HCT116 (cell line): Measurements from ENCODE around the gene PRXL2C. TPM values are rescaled to one million over a fixed set of nuclear protein-coding genes. Genes with fewer than 3 reads are reported as not detected.

Experiments
- ATAC-seq: fragments of 200-7000 bp; cut with Tn5 transposase; 2 replicates; pipeline ENCODE4 v1.9.1; 2020; ENCODE audit warnings: mild to moderate bottlenecking, moderate library complexity
- BruUV-seq: library from RNA; stranded (reverse); fragments of 400-500 nt; replicated peaks from 2 replicates; lab custom pipeline; 2021; lab: Mats Ljungman, UMichigan
- CTCF ChIA-PET: fragments of 300-600 bp; sonication (Branson Sonifier 250); formaldehyde crosslinking; loops from one replicate; lab custom pipeline; 2021; ENCODE audit warnings: antibody characterized with exemption; lab: Charles Lee
- POLR2A ChIA-PET: fragments of 300-600, 350-600 bp; sonication (Branson Sonifier 250); formaldehyde crosslinking; loops from one replicate; lab custom pipeline; 2021; ENCODE audit warnings: antibody characterized with exemption; lab: Charles Lee
- RAD21 ChIA-PET, 2 experiments: fragments of 300-600 bp; sonication (Branson Sonifier 250); formaldehyde crosslinking; loops; one replicate each; lab custom pipeline; 2023; ENCODE audit warnings: low total read pairs in 2 of 2; ENCODE audit not compliant: uncharacterized antibody in 2 of 2, unreplicated experiment in 2 of 2, low non-redundant PET in 1 of 2; lab: Charles Lee
- DNase-seq: peaks from one replicate; pipeline ENCODE4 v3.0.0-alpha.2; 2010; ENCODE audit warnings: low read depth, low spot score
- H2AFZ ChIP-seq: fragments of 200-600 bp; shearing (Covaris generic), sonication (generic); 2 replicates; pipeline ENCODE4 v1.6.1; 2017; ENCODE audit warnings: low read depth, mixed run types, mixed read lengths, antibody characterized with exemption, low read length; ENCODE audit not compliant: poor library complexity, severe bottlenecking
- H3K27ac ChIP-seq: 2 replicates; pipeline ENCODE4 v1.5.1; 2012; ENCODE audit warnings: low read depth, low read length
- H3K27me3 ChIP-seq: fragments of 200-600 bp; sonication (generic); 2 replicates; pipeline ENCODE4 v1.6.1; 2016; ENCODE audit warnings: mixed run types, low read length, mixed read lengths; ENCODE audit not compliant: insufficient read depth
- H3K36me3 ChIP-seq, 2 experiments: fragments of 200-500 bp in 1 of 2; fragments of 200-600 bp in 1 of 2; sonication (Bioruptor generic) in 1 of 2; sonication (generic) in 1 of 2; 2 replicates each; pipeline versions ENCODE4 v1.5.1 to v1.6.1; 2014 to 2016; ENCODE audit warnings: low read length in 2 of 2, inconsistent platforms in 1 of 2, mixed read lengths in 1 of 2, mixed run types in 1 of 2; ENCODE audit not compliant: insufficient read depth in 2 of 2, control insufficient read depth in 1 of 2
- H3K4me1 ChIP-seq, 2 experiments: fragments of 200-600 bp in 1 of 2; sonication (generic) in 1 of 2; 2 replicates each; pipeline versions ENCODE4 v1.5.1 to v1.6.1; 2012 to 2017; ENCODE audit warnings: low read length in 2 of 2, inconsistent platforms in 1 of 2, mild to moderate bottlenecking in 1 of 2, mixed read lengths in 1 of 2, mixed run types in 1 of 2, moderate library complexity in 1 of 2; ENCODE audit not compliant: insufficient read depth in 2 of 2, control insufficient read depth in 1 of 2
- H3K4me2 ChIP-seq: fragments of 200-600 bp; sonication (generic); 2 replicates; pipeline ENCODE4 v1.6.1; 2017; ENCODE audit warnings: mixed run types, low read length, mixed read lengths
- H3K4me3 ChIP-seq, 2 experiments: fragments of 200-600 bp in 1 of 2; sonication (generic) in 1 of 2; replicated peaks in 1 of 2; 2 replicates each; pipeline ENCODE4 v1.5.1; 2011 to 2016; ENCODE audit warnings: low read length in 2 of 2, control low read depth in 1 of 2, low read depth in 1 of 2, mild to moderate bottlenecking in 1 of 2, mixed read lengths in 1 of 2, mixed run types in 1 of 2
- H3K79me2 ChIP-seq: fragments of 200-600 bp; sonication (generic); 2 replicates; pipeline ENCODE4 v1.6.1; 2017; ENCODE audit warnings: mild to moderate bottlenecking, mixed run types, low read length, moderate library complexity, mixed read lengths; ENCODE audit not compliant: insufficient read depth
- H3K9ac ChIP-seq: fragments of 200-600 bp; sonication (generic); 2 replicates; pipeline ENCODE4 v1.6.1; 2016; ENCODE audit warnings: low read length, mixed read lengths
- H3K9me2 ChIP-seq: fragments of 200-600 bp; sonication (generic), shearing (Covaris generic); 2 replicates; pipeline ENCODE4 v1.6.1; 2017; ENCODE audit warnings: mixed run types, mild to moderate bottlenecking, moderate library complexity; ENCODE audit not compliant: insufficient read depth
- H3K9me3 ChIP-seq, 2 experiments: fragments of 200-500 bp in 1 of 2; fragments of 200-600 bp in 1 of 2; sonication (Bioruptor generic) in 1 of 2; sonication (generic) in 1 of 2; 2 replicates each; pipeline ENCODE4 v1.6.1; 2014 to 2017; ENCODE audit warnings: low read length in 2 of 2, mixed read lengths in 2 of 2, inconsistent platforms in 1 of 2, low read depth in 1 of 2, mild to moderate bottlenecking in 1 of 2, mixed run types in 1 of 2, moderate library complexity in 1 of 2; ENCODE audit not compliant: control insufficient read depth in 1 of 2, insufficient read depth in 1 of 2
- H4K20me1 ChIP-seq: fragments of 200-600 bp; sonication (generic), shearing (Covaris generic); 2 replicates; pipeline ENCODE4 v1.6.1; 2017; ENCODE audit warnings: mixed run types, mild to moderate bottlenecking, moderate library complexity; ENCODE audit not compliant: insufficient read depth
- ATF3 ChIP-seq: IDR thresholded peaks from 2 replicates; pipeline ENCODE4 v1.6.1; 2012
- CBX3 ChIP-seq: IDR thresholded peaks from 2 replicates; pipeline ENCODE4 v1.6.1; 2012; ENCODE audit warnings: low read depth
- CTCF ChIP-seq, 3 experiments: fragments of 200-600 bp in 1 of 3; sonication (generic) in 1 of 3; IDR thresholded peaks in 2 of 3; conservative IDR thresholded peaks in 1 of 3; 2 replicates each; pipeline ENCODE4 v1.5.1; 2012 to 2017; ENCODE audit warnings: low read depth in 2 of 3, low read length in 2 of 3, antibody characterized with exemption in 1 of 3, borderline replicate concordance in 1 of 3, control low read depth in 1 of 3, mild to moderate bottlenecking in 1 of 3, mixed read lengths in 1 of 3, mixed run types in 1 of 3, moderate library complexity in 1 of 3; ENCODE audit not compliant: insufficient read depth in 1 of 3
- EGR1 ChIP-seq: IDR thresholded peaks from 2 replicates; pipeline ENCODE4 v1.6.1; 2012; ENCODE audit warnings: low read depth
- ELF1 ChIP-seq: IDR thresholded peaks from 2 replicates; pipeline ENCODE4 v1.6.1; 2012; ENCODE audit warnings: low read depth, borderline replicate concordance
- EZH2 ChIP-seq: fragments of 200-600 bp; sonication (generic); IDR thresholded peaks from 2 replicates; pipeline ENCODE4 v1.6.1; 2017; ENCODE audit warnings: antibody characterized with exemption, mixed run types
- EZH2phosphoT487 ChIP-seq: fragments of 200-600 bp; IDR thresholded peaks from 2 replicates; pipeline ENCODE4 v1.6.1; 2018; ENCODE audit warnings: antibody characterized with exemption, borderline replicate concordance
- JUND ChIP-seq: IDR thresholded peaks from 2 replicates; pipeline ENCODE4 v1.6.1; 2012
- POLR2AphosphoS5 ChIP-seq: IDR thresholded peaks from 2 replicates; pipeline ENCODE4 v1.6.1; 2011; ENCODE audit warnings: mild to moderate bottlenecking, low read depth, low read length, moderate library complexity
- RAD21 ChIP-seq: IDR thresholded peaks from 2 replicates; pipeline ENCODE4 v1.6.1; 2012; ENCODE audit warnings: low read depth, mild to moderate bottlenecking
- SRF ChIP-seq: IDR thresholded peaks from 2 replicates; pipeline ENCODE4 v1.6.1; 2012; ENCODE audit warnings: low read depth
- TCF7L2 ChIP-seq: IDR thresholded peaks from 2 replicates; pipeline ENCODE4 v1.7.0; 2011; ENCODE audit warnings: borderline replicate concordance, inconsistent platforms; ENCODE audit not compliant: insufficient read depth, insufficient read length; ENCODE audit errors: extremely low read depth
- intact Hi-C: fragments of 100-400 bp; cut with micrococcal nuclease; formaldehyde crosslinking; loops from 2 replicates; pipeline ENCODE4 v1.10.0; 2022
- total RNA-seq: library from RNA; stranded (reverse); gene quantifications from one replicate; pipeline ENCODE4 v1.2.1, GENCODE V29; 2021; ENCODE audit not compliant: unreplicated experiment
- TF ChIP-seq, protein P1 (sequence below): IDR thresholded peaks from 2 replicates; pipeline ENCODE4 v1.6.1; 2012

The PRXL2C gene
- total RNA-seq, 1 experiment from 2014 or later = 10.4 TPM

GRCh38 chr9:96621618-96622017 lies 33.5 kb downstream of the PRXL2C start (continued):
- TF ChIP-seq CTCF (IDR thresholded peaks at IDR 0.05 in 2 of 3, conservative IDR thresholded peaks at IDR 0.05 in 1 of 3; ENCODE audit: borderline replicate concordance in 1 of 3, insufficient read depth in 1 of 3, low read depth in 2 of 3, low read length in 2 of 3) = no peak

GRCh38 chr9:96620832-96621269 lies 34.3 kb downstream of the PRXL2C start:
- RAD21 ChIA-PET = no interaction called here
- H3K36me3 ChIP-seq = no peaks in the 10 kb centered on the region
- no peaks in the 10 kb centered on the region for H3K9me2 ChIP-seq
- no TSS peak for BruUV-seq
- no peaks in the 10 kb centered on the region for H3K27me3 ChIP-seq
- peaks cover 30% of the 10 kb centered on the region for H3K79me2 ChIP-seq
- 0 out of 2 replicates have a peak overlapping the region, but pooled peaks have one; percentile 82 for H3K4me2 ChIP-seq
- H3K4me1 ChIP-seq = peaks cover 11 to 24% of the 10 kb centered on the region in 2 experiments; a peak in 3 of 4 replicates
- no peak overlapping the region for H3K27ac ChIP-seq
- TF ChIP-seq POLR2AphosphoS5 (no peak), TCF7L2 (no peak), EZH2phosphoT487 (no peak), ELF1 (no peak), EZH2 (no peak), JUND (no peak), EGR1 (no peak), CTCF (IDR thresholded peaks at IDR 0.05 in 2 of 3, conservative IDR thresholded peaks at IDR 0.05 in 1 of 3; ENCODE audit: borderline replicate concordance in 1 of 3, insufficient read depth in 1 of 3, low read depth in 2 of 3, low read length in 2 of 3) (no peak), SRF (no peak), CBX3 (no peak), RAD21 (no peak), ATF3 (no peak)
- TF ChIP-seq, protein P1, sequence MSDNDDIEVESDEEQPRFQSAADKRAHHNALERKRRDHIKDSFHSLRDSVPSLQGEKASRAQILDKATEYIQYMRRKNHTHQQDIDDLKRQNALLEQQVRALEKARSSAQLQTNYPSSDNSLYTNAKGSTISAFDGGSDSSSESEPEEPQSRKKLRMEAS = no peak
- intact Hi-C loops = no loop called here
- no peaks in the 10 kb centered on the region for H4K20me1 ChIP-seq
- CTCF ChIA-PET = no interaction called here
- ATAC-seq (no peak), DNase-seq (no peak)
- no peak overlapping the region for H3K9ac ChIP-seq
- no peaks in the 10 kb centered on the region for H3K9me3 ChIP-seq
- POLR2A ChIA-PET = no interaction called here
- H3K4me3 ChIP-seq = no peak overlapping the region
- peak overlapping the region; percentile 100 for H2AFZ ChIP-seq
